HCT116 (cell line): Measurements from ENCODE around the gene GDAP2. TPM values are rescaled to one million over a fixed set of nuclear protein-coding genes. Genes with fewer than 3 reads are reported as not detected.

Source experiments
- ATAC-seq: fragments of 200-7000 bp; cut with Tn5 transposase; 2 replicates; pipeline ENCODE4 v1.9.1; 2020; ENCODE audit warnings: mild to moderate bottlenecking, moderate library complexity
- BruUV-seq: library from RNA; stranded (reverse); fragments of 400-500 nt; replicated peaks from 2 replicates; lab custom pipeline; 2021; lab: Mats Ljungman, UMichigan
- CTCF ChIA-PET: fragments of 300-600 bp; sonication (Branson Sonifier 250); formaldehyde crosslinking; loops from one replicate; lab custom pipeline; 2021; ENCODE audit warnings: antibody characterized with exemption; lab: Charles Lee
- POLR2A ChIA-PET: fragments of 300-600, 350-600 bp; sonication (Branson Sonifier 250); formaldehyde crosslinking; loops from one replicate; lab custom pipeline; 2021; ENCODE audit warnings: antibody characterized with exemption; lab: Charles Lee
- RAD21 ChIA-PET, 2 experiments: fragments of 300-600 bp; sonication (Branson Sonifier 250); formaldehyde crosslinking; loops; one replicate each; lab custom pipeline; 2023; ENCODE audit warnings: low total read pairs in 2 of 2; ENCODE audit not compliant: uncharacterized antibody in 2 of 2, unreplicated experiment in 2 of 2, low non-redundant PET in 1 of 2; lab: Charles Lee
- DNase-seq: peaks from one replicate; pipeline ENCODE4 v3.0.0-alpha.2; 2010; ENCODE audit warnings: low read depth, low spot score
- H2AFZ ChIP-seq: fragments of 200-600 bp; shearing (Covaris generic), sonication (generic); 2 replicates; pipeline ENCODE4 v1.6.1; 2017; ENCODE audit warnings: low read depth, mixed run types, mixed read lengths, antibody characterized with exemption, low read length; ENCODE audit not compliant: poor library complexity, severe bottlenecking
- H3K27ac ChIP-seq: 2 replicates; pipeline ENCODE4 v1.5.1; 2012; ENCODE audit warnings: low read depth, low read length
- H3K27me3 ChIP-seq: fragments of 200-600 bp; sonication (generic); 2 replicates; pipeline ENCODE4 v1.6.1; 2016; ENCODE audit warnings: mixed run types, low read length, mixed read lengths; ENCODE audit not compliant: insufficient read depth
- H3K36me3 ChIP-seq, 2 experiments: fragments of 200-500 bp in 1 of 2; fragments of 200-600 bp in 1 of 2; sonication (Bioruptor generic) in 1 of 2; sonication (generic) in 1 of 2; 2 replicates each; pipeline versions ENCODE4 v1.5.1 to v1.6.1; 2014 to 2016; ENCODE audit warnings: low read length in 2 of 2, inconsistent platforms in 1 of 2, mixed read lengths in 1 of 2, mixed run types in 1 of 2; ENCODE audit not compliant: insufficient read depth in 2 of 2, control insufficient read depth in 1 of 2
- H3K4me1 ChIP-seq, 2 experiments: fragments of 200-600 bp in 1 of 2; sonication (generic) in 1 of 2; 2 replicates each; pipeline versions ENCODE4 v1.5.1 to v1.6.1; 2012 to 2017; ENCODE audit warnings: low read length in 2 of 2, inconsistent platforms in 1 of 2, mild to moderate bottlenecking in 1 of 2, mixed read lengths in 1 of 2, mixed run types in 1 of 2, moderate library complexity in 1 of 2; ENCODE audit not compliant: insufficient read depth in 2 of 2, control insufficient read depth in 1 of 2
- H3K4me2 ChIP-seq: fragments of 200-600 bp; sonication (generic); 2 replicates; pipeline ENCODE4 v1.6.1; 2017; ENCODE audit warnings: mixed run types, low read length, mixed read lengths
- H3K4me3 ChIP-seq, 2 experiments: fragments of 200-600 bp in 1 of 2; sonication (generic) in 1 of 2; replicated peaks in 1 of 2; 2 replicates each; pipeline ENCODE4 v1.5.1; 2011 to 2016; ENCODE audit warnings: low read length in 2 of 2, control low read depth in 1 of 2, low read depth in 1 of 2, mild to moderate bottlenecking in 1 of 2, mixed read lengths in 1 of 2, mixed run types in 1 of 2
- H3K79me2 ChIP-seq: fragments of 200-600 bp; sonication (generic); 2 replicates; pipeline ENCODE4 v1.6.1; 2017; ENCODE audit warnings: mild to moderate bottlenecking, mixed run types, low read length, moderate library complexity, mixed read lengths; ENCODE audit not compliant: insufficient read depth
- H3K9ac ChIP-seq: fragments of 200-600 bp; sonication (generic); 2 replicates; pipeline ENCODE4 v1.6.1; 2016; ENCODE audit warnings: low read length, mixed read lengths
- H3K9me2 ChIP-seq: fragments of 200-600 bp; sonication (generic), shearing (Covaris generic); 2 replicates; pipeline ENCODE4 v1.6.1; 2017; ENCODE audit warnings: mixed run types, mild to moderate bottlenecking, moderate library complexity; ENCODE audit not compliant: insufficient read depth
- H3K9me3 ChIP-seq, 2 experiments: fragments of 200-500 bp in 1 of 2; fragments of 200-600 bp in 1 of 2; sonication (Bioruptor generic) in 1 of 2; sonication (generic) in 1 of 2; 2 replicates each; pipeline ENCODE4 v1.6.1; 2014 to 2017; ENCODE audit warnings: low read length in 2 of 2, mixed read lengths in 2 of 2, inconsistent platforms in 1 of 2, low read depth in 1 of 2, mild to moderate bottlenecking in 1 of 2, mixed run types in 1 of 2, moderate library complexity in 1 of 2; ENCODE audit not compliant: control insufficient read depth in 1 of 2, insufficient read depth in 1 of 2
- H4K20me1 ChIP-seq: fragments of 200-600 bp; sonication (generic), shearing (Covaris generic); 2 replicates; pipeline ENCODE4 v1.6.1; 2017; ENCODE audit warnings: mixed run types, mild to moderate bottlenecking, moderate library complexity; ENCODE audit not compliant: insufficient read depth
- CBX3 ChIP-seq: IDR thresholded peaks from 2 replicates; pipeline ENCODE4 v1.6.1; 2012; ENCODE audit warnings: low read depth
- EGR1 ChIP-seq: IDR thresholded peaks from 2 replicates; pipeline ENCODE4 v1.6.1; 2012; ENCODE audit warnings: low read depth
- ELF1 ChIP-seq: IDR thresholded peaks from 2 replicates; pipeline ENCODE4 v1.6.1; 2012; ENCODE audit warnings: low read depth, borderline replicate concordance
- EZH2 ChIP-seq: fragments of 200-600 bp; sonication (generic); IDR thresholded peaks from 2 replicates; pipeline ENCODE4 v1.6.1; 2017; ENCODE audit warnings: antibody characterized with exemption, mixed run types
- POLR2A ChIP-seq: IDR thresholded peaks from 2 replicates; pipeline ENCODE4 v1.7.0; 2011; ENCODE audit warnings: borderline replicate concordance; ENCODE audit not compliant: insufficient read depth, insufficient read length; ENCODE audit errors: extremely low read depth
- POLR2AphosphoS5 ChIP-seq: IDR thresholded peaks from 2 replicates; pipeline ENCODE4 v1.6.1; 2011; ENCODE audit warnings: mild to moderate bottlenecking, low read depth, low read length, moderate library complexity
- RAD21 ChIP-seq: IDR thresholded peaks from 2 replicates; pipeline ENCODE4 v1.6.1; 2012; ENCODE audit warnings: low read depth, mild to moderate bottlenecking
- SP1 ChIP-seq: IDR thresholded peaks from 2 replicates; pipeline ENCODE4 v1.6.1; 2012; ENCODE audit warnings: low read depth
- SRF ChIP-seq: IDR thresholded peaks from 2 replicates; pipeline ENCODE4 v1.6.1; 2012; ENCODE audit warnings: low read depth
- YY1 ChIP-seq: IDR thresholded peaks from 2 replicates; pipeline ENCODE4 v1.6.1; 2011; ENCODE audit warnings: low read length, low read depth, moderate library complexity, mild to moderate bottlenecking; ENCODE audit not compliant: insufficient replicate concordance; ENCODE audit errors: extremely low read depth
- ZNF274 ChIP-seq: fragments of 200-500 bp; sonication (Bioruptor generic); IDR thresholded peaks from 2 replicates; pipeline ENCODE4 v1.6.1; 2014; ENCODE audit warnings: mild to moderate bottlenecking, low read depth, low read length, inconsistent platforms
- intact Hi-C: fragments of 100-400 bp; cut with micrococcal nuclease; formaldehyde crosslinking; loops from 2 replicates; pipeline ENCODE4 v1.10.0; 2022
- total RNA-seq: library from RNA; stranded (reverse); gene quantifications from one replicate; pipeline ENCODE4 v1.2.1, GENCODE V29; 2021; ENCODE audit not compliant: unreplicated experiment
- TF ChIP-seq, protein P1 (sequence below): IDR thresholded peaks from 2 replicates; pipeline ENCODE4 v1.6.1; 2012; ENCODE audit warnings: low read depth
- TF ChIP-seq, protein P2 (sequence below): IDR thresholded peaks from 2 replicates; pipeline ENCODE4 v1.6.1; 2012
- TF ChIP-seq, protein P3 (sequence below), 3 experiments: fragments of 200-600 bp in 1 of 3; sonication (generic) in 1 of 3; IDR thresholded peaks in 2 of 3; conservative IDR thresholded peaks in 1 of 3; 2 replicates each; pipeline ENCODE4 v1.5.1; 2012 to 2017; ENCODE audit warnings: low read depth in 2 of 3, low read length in 2 of 3, antibody characterized with exemption in 1 of 3, borderline replicate concordance in 1 of 3, control low read depth in 1 of 3, mild to moderate bottlenecking in 1 of 3, mixed read lengths in 1 of 3, mixed run types in 1 of 3, moderate library complexity in 1 of 3; ENCODE audit not compliant: insufficient read depth in 1 of 3

Gene GDAP2
- total RNA-seq, 1 experiment from 2014 or later, result 21.4 TPM

DNA sequence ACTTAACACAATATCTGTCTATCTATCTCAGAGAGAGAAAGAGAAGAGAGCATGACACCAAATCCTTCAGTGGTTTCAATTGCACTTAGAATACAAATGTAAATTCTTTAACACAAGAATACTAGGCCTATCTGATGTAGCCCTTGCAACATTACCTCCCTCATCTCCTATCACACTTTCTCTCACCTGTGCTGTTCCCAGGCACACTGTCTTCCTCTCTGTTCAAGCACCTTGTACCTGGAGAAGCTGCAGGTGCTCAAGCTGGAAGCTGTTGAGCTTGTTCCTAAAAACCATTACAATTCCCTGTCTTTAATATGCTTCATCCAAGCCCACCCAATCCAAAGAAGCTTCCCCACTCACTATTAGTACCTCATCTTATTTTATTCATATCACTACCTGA is 97.0 kb downstream of the GDAP2 start:
- Histone ChIP-seq H3K36me3 (no peaks in the 10 kb centered on the region), H3K9ac (no peak overlapping the region), H4K20me1 (no peaks in the 10 kb centered on the region), H3K9me3 (no peaks in the 10 kb centered on the region), H3K79me2 (no peaks in the 10 kb centered on the region), H3K4me3 (no peak overlapping the region), H3K27ac (no peak overlapping the region), H3K4me1 (no peaks in the 10 kb centered on the region), H3K4me2 (no peak overlapping the region), H3K9me2 (no peaks in the 10 kb centered on the region)
- ChIA-PET CTCF (no interaction called here), POLR2A (no interaction called here), RAD21 (no interaction called here)
- intact Hi-C loops, result no loop called here
- no peak for DNase-seq
- ATAC-seq, result no peak
- no TSS peak for BruUV-seq
- TF ChIP-seq YY1 (no peak), ZNF274 (no peak), RAD21 (no peak), EZH2 (no peak), SP1 (no peak), POLR2AphosphoS5 (no peak), POLR2A (no peak), EGR1 (no peak), CBX3 (no peak), SRF (no peak), ELF1 (no peak)
- TF ChIP-seq, protein P1, sequence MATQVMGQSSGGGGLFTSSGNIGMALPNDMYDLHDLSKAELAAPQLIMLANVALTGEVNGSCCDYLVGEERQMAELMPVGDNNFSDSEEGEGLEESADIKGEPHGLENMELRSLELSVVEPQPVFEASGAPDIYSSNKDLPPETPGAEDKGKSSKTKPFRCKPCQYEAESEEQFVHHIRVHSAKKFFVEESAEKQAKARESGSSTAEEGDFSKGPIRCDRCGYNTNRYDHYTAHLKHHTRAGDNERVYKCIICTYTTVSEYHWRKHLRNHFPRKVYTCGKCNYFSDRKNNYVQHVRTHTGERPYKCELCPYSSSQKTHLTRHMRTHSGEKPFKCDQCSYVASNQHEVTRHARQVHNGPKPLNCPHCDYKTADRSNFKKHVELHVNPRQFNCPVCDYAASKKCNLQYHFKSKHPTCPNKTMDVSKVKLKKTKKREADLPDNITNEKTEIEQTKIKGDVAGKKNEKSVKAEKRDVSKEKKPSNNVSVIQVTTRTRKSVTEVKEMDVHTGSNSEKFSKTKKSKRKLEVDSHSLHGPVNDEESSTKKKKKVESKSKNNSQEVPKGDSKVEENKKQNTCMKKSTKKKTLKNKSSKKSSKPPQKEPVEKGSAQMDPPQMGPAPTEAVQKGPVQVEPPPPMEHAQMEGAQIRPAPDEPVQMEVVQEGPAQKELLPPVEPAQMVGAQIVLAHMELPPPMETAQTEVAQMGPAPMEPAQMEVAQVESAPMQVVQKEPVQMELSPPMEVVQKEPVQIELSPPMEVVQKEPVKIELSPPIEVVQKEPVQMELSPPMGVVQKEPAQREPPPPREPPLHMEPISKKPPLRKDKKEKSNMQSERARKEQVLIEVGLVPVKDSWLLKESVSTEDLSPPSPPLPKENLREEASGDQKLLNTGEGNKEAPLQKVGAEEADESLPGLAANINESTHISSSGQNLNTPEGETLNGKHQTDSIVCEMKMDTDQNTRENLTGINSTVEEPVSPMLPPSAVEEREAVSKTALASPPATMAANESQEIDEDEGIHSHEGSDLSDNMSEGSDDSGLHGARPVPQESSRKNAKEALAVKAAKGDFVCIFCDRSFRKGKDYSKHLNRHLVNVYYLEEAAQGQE, result no peak
- TF ChIP-seq, protein P2, sequence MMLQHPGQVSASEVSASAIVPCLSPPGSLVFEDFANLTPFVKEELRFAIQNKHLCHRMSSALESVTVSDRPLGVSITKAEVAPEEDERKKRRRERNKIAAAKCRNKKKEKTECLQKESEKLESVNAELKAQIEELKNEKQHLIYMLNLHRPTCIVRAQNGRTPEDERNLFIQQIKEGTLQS, result no peak
- TF ChIP-seq, protein P3, sequence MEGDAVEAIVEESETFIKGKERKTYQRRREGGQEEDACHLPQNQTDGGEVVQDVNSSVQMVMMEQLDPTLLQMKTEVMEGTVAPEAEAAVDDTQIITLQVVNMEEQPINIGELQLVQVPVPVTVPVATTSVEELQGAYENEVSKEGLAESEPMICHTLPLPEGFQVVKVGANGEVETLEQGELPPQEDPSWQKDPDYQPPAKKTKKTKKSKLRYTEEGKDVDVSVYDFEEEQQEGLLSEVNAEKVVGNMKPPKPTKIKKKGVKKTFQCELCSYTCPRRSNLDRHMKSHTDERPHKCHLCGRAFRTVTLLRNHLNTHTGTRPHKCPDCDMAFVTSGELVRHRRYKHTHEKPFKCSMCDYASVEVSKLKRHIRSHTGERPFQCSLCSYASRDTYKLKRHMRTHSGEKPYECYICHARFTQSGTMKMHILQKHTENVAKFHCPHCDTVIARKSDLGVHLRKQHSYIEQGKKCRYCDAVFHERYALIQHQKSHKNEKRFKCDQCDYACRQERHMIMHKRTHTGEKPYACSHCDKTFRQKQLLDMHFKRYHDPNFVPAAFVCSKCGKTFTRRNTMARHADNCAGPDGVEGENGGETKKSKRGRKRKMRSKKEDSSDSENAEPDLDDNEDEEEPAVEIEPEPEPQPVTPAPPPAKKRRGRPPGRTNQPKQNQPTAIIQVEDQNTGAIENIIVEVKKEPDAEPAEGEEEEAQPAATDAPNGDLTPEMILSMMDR (IDR thresholded peaks at IDR 0.05 in 2 of 3, conservative IDR thresholded peaks at IDR 0.05 in 1 of 3; ENCODE audit: borderline replicate concordance in 1 of 3, insufficient read depth in 1 of 3, low read depth in 2 of 3, low read length in 2 of 3), result no peak
- TF ChIP-seq, all 23 proteins: peak for 0
- Histone ChIP-seq H3K27me3 (no peaks in the 10 kb centered on the region), H2AFZ (no peak overlapping the region)
